LNCaP clone FGC (cell line): ENCODE results near the gene FOXO6.

Experiments used
- DNase-seq: peaks from one replicate; pipeline ENCODE4 v3.0.0-alpha.2; 2011; ENCODE audit warnings: low read depth
- H3K4me3 ChIP-seq: 2 replicates; pipeline ENCODE4 v1.5.1; 2011; ENCODE audit warnings: mild to moderate bottlenecking, low read depth, low read length, control low read depth
- CTCF ChIP-seq: IDR thresholded peaks from 2 replicates; pipeline ENCODE4 v1.5.1; 2012; ENCODE audit warnings: mild to moderate bottlenecking; ENCODE audit not compliant: control insufficient read depth, insufficient read depth; ENCODE audit errors: extremely low read depth

The FOXO6 gene

GRCh38 chr1:41425369-41425768 is 64.1 kb downstream of the FOXO6 start:
- DNase-seq = no peak
- no peak for TF ChIP-seq CTCF
- H3K4me3 ChIP-seq = no peak overlapping the region

- no peak overlapping the region for H3K4me3 ChIP-seq
- DNase-seq = no peak
- no peak for TF ChIP-seq CTCF
Observed at GRCh38 chr1:41426201-41426890, 65.1 kb downstream of the FOXO6 start.

DNA sequence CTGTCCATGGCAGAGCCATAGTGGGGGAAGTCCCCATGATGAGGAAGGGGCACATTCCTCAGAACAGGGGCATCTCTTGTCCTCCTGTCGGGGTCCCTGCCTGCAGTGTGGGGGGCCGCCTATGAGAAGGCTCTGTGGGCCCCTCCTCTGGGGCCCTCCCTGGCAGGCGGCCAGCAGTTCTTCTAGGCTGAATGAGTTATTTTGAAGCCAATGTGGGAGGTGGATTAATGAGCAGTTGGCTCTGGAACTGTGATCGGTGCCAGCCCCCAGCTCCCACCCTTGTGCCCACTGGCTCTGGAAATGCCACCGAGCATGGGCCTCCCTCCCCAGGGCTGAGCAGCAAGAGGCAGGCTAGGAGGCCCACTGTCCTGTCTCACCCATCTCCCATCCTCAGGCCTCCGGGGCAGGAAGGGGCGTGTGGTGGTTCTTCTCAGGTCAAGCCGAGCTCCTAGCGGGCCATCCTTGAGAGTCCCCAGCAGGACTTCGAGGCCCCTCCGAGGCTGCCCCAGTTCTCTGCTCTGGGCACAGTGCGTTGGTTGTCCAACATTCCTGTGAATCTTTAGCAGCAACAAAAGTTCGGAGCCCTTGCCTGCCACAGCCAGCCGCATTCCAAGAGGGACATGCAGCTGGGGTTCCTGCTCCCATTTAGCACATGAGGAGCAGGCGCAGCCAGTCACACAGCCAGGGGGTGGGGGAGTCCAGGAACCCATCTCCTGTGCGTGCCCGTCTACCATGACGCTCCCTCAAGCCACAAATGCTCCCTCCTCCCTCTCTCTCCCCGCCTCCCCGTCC is 66.1 kb downstream of the FOXO6 start:
- no peak for TF ChIP-seq CTCF
- no peak overlapping the region for H3K4me3 ChIP-seq

DNA sequence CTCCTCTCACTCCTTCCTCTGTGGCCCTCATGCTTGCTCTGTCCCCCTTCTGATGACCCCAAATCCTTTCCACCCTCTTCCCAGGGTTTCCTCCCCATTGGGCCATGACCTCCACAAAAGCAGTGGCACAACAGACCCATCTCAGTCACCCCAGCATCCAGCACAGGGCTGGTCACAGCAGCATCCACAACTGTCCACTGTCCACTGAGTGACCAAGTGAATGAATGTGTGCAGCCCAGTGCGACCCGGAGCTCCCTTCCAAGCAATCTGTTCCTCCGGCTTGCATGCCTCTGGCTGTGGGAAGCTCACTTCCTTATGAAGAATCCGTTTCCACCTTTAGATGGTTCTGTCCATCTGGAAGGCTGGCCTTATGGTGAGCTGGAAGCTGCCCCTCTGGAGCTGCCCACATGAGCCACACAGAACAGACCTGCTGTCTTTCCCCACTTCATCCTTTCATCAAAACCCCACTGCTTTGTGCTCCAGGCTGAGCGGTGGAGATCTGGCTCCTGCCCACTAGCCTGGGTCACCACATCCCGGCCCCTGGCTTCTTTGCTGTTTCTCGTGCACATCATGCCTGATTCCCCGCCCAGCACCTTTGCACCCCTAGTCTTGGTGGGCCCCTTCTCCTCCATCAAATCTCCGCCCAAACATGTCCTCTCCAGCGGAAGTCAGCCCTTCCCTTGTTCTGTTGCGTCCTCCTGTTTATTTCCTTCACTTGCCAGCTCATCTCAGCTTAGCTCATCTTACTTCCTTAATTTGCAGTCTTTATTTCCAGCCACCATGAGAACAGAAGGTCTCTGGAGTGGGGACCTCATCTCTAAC is 66.9 kb downstream of the FOXO6 start:
- TF ChIP-seq CTCF = no peak
- H3K4me3 ChIP-seq = no peak overlapping the region
- no peak for DNase-seq

More for the DNA sequence above, 66.1 kb downstream of the FOXO6 start:
- DNase-seq = no peak

GRCh38 chr1:41428738-41429640 is 67.8 kb downstream of the FOXO6 start:
- DNase-seq = no peak
- H3K4me3 ChIP-seq = no peak overlapping the region
- no peak for TF ChIP-seq CTCF

GRCh38 chr1:41429641-41430035 is 68.4 kb downstream of the FOXO6 start:
- H3K4me3 ChIP-seq = no peak overlapping the region
- no peak for DNase-seq
- no peak for TF ChIP-seq CTCF
